ENCODE results near the gene PCMT1. TPM values are rescaled to one million over a fixed set of nuclear protein-coding genes. Genes with fewer than 3 reads are reported as not detected.

Gene PCMT1
- polyA plus RNA-seq, 3 donors, result 84.8 to 315 (median 262) TPM

GRCh38 chr6:149859938-149860337 lies 110.4 kb downstream of the PCMT1 start:
- DNase-seq, result no peak
- no peak overlapping the region for H3K27ac Mint-ChIP-seq
- Histone ChIP-seq H3K9ac (ENCODE audit: insufficient read depth, low read length, poor library complexity, severe bottlenecking) (no peak overlapping the region), H3K4me1 (ENCODE audit: control insufficient read depth in 1 of 2, insufficient read depth in 2 of 2, low read length in 2 of 2) (peaks cover 16 to 26% of the 10 kb centered on the region in 2 donors), H3K9me3 (replicated peaks in 1 of 2; ENCODE audit: control insufficient read depth in 1 of 2, insufficient read depth in 1 of 2, low read length in 2 of 2) (no peaks in the 10 kb centered on the region), H3K27me3 (ENCODE audit: control insufficient read depth in 2 of 2, insufficient read depth in 2 of 2, low read length in 2 of 2) (no peaks in the 10 kb centered on the region), H3K4me3 (replicated peaks in 1 of 3; ENCODE audit: low read depth in 2 of 3, low read length in 3 of 3) (no peak overlapping the region), H3K36me3 (replicated peaks in 1 of 2; ENCODE audit: control insufficient read depth in 1 of 2, insufficient read depth in 2 of 2, low read length in 2 of 2) (no peaks in the 10 kb centered on the region), H4K20me1 (ENCODE audit: insufficient read depth, low read length) (no peaks in the 10 kb centered on the region), H3K79me2 (ENCODE audit: insufficient read depth, low read length) (no peaks in the 10 kb centered on the region), H3K4me2 (replicated peaks; ENCODE audit: extremely low read depth, low read length, poor library complexity, severe bottlenecking) (no peak overlapping the region), H3K27ac (ENCODE audit: low read depth in 1 of 2, low read length in 2 of 2) (no peak overlapping the region), H2AFZ (ENCODE audit: insufficient read depth, low read depth, low read length, poor library complexity, severe bottlenecking) (no peak overlapping the region)
- WGBS (ENCODE audit: insufficient coverage), result 100% methylated on average over 3 of the region's 3 CpGs
- peaks cover 1 to 11% (median 2%) of the 10 kb centered on the region in 3 donors for H3K27me3 Mint-ChIP-seq (ENCODE audit: low read depth in 3 of 3)
- no peak overlapping the region for H3K4me3 Mint-ChIP-seq
- H3K4me1 Mint-ChIP-seq, result peaks cover 24% of the 10 kb centered on the region
- intact Hi-C loops (cut with micrococcal nuclease), result loop anchor here in 1 of 2 donors (10.0 kb wide), 1 partner anchor 135 kb away; no protein-coding TSS in a partner anchor
- H3K9me3 Mint-ChIP-seq, result no peaks in the 10 kb centered on the region
- TF ChIP-seq CTCF (IDR thresholded peaks at IDR 0.05), result no peak
- H3K36me3 Mint-ChIP-seq, result no peaks in the 10 kb centered on the region

- TF ChIP-seq CTCF (IDR thresholded peaks at IDR 0.05), result no peak
- H3K27me3 Mint-ChIP-seq (ENCODE audit: low read depth in 3 of 3), result peaks cover 1 to 11% (median 2%) of the 10 kb centered on the region in 3 donors
- Histone ChIP-seq H3K4me2 (replicated peaks; ENCODE audit: extremely low read depth, low read length, poor library complexity, severe bottlenecking) (no peak overlapping the region), H2AFZ (ENCODE audit: insufficient read depth, low read depth, low read length, poor library complexity, severe bottlenecking) (no peak overlapping the region), H3K27me3 (ENCODE audit: control insufficient read depth in 2 of 2, insufficient read depth in 2 of 2, low read length in 2 of 2) (no peaks in the 10 kb centered on the region), H3K36me3 (replicated peaks in 1 of 2; ENCODE audit: control insufficient read depth in 1 of 2, insufficient read depth in 2 of 2, low read length in 2 of 2) (no peaks in the 10 kb centered on the region), H3K4me3 (replicated peaks in 1 of 3; ENCODE audit: low read depth in 2 of 3, low read length in 3 of 3) (no peak overlapping the region), H3K27ac (ENCODE audit: low read depth in 1 of 2, low read length in 2 of 2) (no peak overlapping the region), H3K9me3 (replicated peaks in 1 of 2; ENCODE audit: control insufficient read depth in 1 of 2, insufficient read depth in 1 of 2, low read length in 2 of 2) (no peaks in the 10 kb centered on the region), H3K9ac (ENCODE audit: insufficient read depth, low read length, poor library complexity, severe bottlenecking) (no peak overlapping the region), H3K79me2 (ENCODE audit: insufficient read depth, low read length) (no peaks in the 10 kb centered on the region), H3K4me1 (ENCODE audit: control insufficient read depth in 1 of 2, insufficient read depth in 2 of 2, low read length in 2 of 2) (peaks cover 16 to 26% of the 10 kb centered on the region in 2 donors), H4K20me1 (ENCODE audit: insufficient read depth, low read length) (no peaks in the 10 kb centered on the region)
- intact Hi-C loops (cut with micrococcal nuclease), result loop anchor here in 1 of 2 donors (10.0 kb wide), 1 partner anchor 136 kb away; no protein-coding TSS in a partner anchor
- no peak overlapping the region for H3K27ac Mint-ChIP-seq
- H3K4me3 Mint-ChIP-seq, result peak overlapping the region in 1 of 2 donors; percentile 18
- 97% methylated on average over 5 of the region's 5 CpGs for WGBS (ENCODE audit: insufficient coverage)
- H3K36me3 Mint-ChIP-seq, result no peaks in the 10 kb centered on the region
- no peaks in the 10 kb centered on the region for H3K9me3 Mint-ChIP-seq
- no peak for DNase-seq
- peaks cover 21% of the 10 kb centered on the region for H3K4me1 Mint-ChIP-seq
Measured at GRCh38 chr6:149860513-149860833, 110.9 kb downstream of the PCMT1 start.

Other genes with a start within 250 kb of the PCMT1 start
- gene PPIL4, start 203.7 kb upstream of the PCMT1 start, polyA plus RNA-seq, result 1 to 10 TPM; 3.5 to 9.2 (median 4.4) TPM
- 10 to 100 TPM; 17.0 to 44.4 (median 42.3) TPM for gene GINM1, start 183.4 kb upstream of the PCMT1 start, polyA plus RNA-seq
- gene KATNA1, start 101.0 kb upstream of the PCMT1 start, polyA plus RNA-seq, result 10 to 100 TPM; 11.4 to 15.4 (median 14.5) TPM
- gene LATS1, start 31.6 kb upstream of the PCMT1 start, polyA plus RNA-seq, result 10 to 100 TPM in 2 of 3 donors, 1 to 10 TPM in 1; 5.2 to 10.3 (median 10.1) TPM
- gene NUP43, start 3.2 kb upstream of the PCMT1 start, polyA plus RNA-seq, result 1 to 10 TPM; 4.5 to 7.2 (median 6.9) TPM
- gene LRP11, start 114.6 kb downstream of the PCMT1 start, polyA plus RNA-seq, result under 1 TPM; 0.20 to 0.41 (median 0.32) TPM
- gene RAET1E, start 148.4 kb downstream of the PCMT1 start, polyA plus RNA-seq, result not detected
- gene RAET1G, start 173.4 kb downstream of the PCMT1 start, polyA plus RNA-seq, result not detected
- gene ULBP2, start 192.3 kb downstream of the PCMT1 start, polyA plus RNA-seq, result under 1 TPM in 2 of 3 donors, not detected in 1; 0.31 to 0.49 TPM
- under 1 TPM; 0.06 to 0.79 (median 0.09) TPM for gene ULBP1, start 214.2 kb downstream of the PCMT1 start, polyA plus RNA-seq